H1 (cell line): ENCODE measurements around the gene KCNH1. TPM values are rescaled to one million over a fixed set of nuclear protein-coding genes. Genes with fewer than 3 reads are reported as not detected.

Experiments
- GABPA ChIP-seq: IDR thresholded peaks from 2 replicates; pipeline ENCODE4 v1.6.1; 2011; ENCODE audit warnings: mild to moderate bottlenecking, low read length, moderate library complexity, borderline replicate concordance; ENCODE audit not compliant: insufficient read depth
- KDM1A ChIP-seq: fragments of 200-600, 300-600 bp; sonication (generic); IDR thresholded peaks from 2 replicates; pipeline ENCODE4 v1.7.1; 2016; ENCODE audit warnings: mild to moderate bottlenecking, low read length, borderline replicate concordance
- polyA plus RNA-seq, 7 experiments: library from polyadenylated mRNA; depleted of rRNA in 3 of 7; stranded (reverse) in 5 of 7; unstranded in 2 of 7; fragments of >200 nt in 5 of 7; fragments of 200-250 nt in 2 of 7; gene quantifications; 1 replicate in 5 of 7; 2 replicates in 1 of 7; 4 replicates in 1 of 7; pipeline versions ENCODE4 v1.2.1 to v1.2.3, GENCODE V29; 2011 to 2013; ENCODE audit warnings: missing spikeins in 2 of 7, mixed read lengths in 2 of 7
- total RNA-seq: library from RNA; stranded (reverse); fragmentation: NEBNext Ultra II Directional; extraction: Animal tissue kit (Norgen Biotek cat#: 25700); gene quantifications from 2 replicates; pipeline ENCODE4 v1.2.1, GENCODE V29; 2021

The KCNH1 gene
- total and polyA plus RNA-seq, 2 of the 8 experiments (the other 6 are each of a cell fraction or from before 2014, with no cell fraction given) = 0.27 to 0.34 TPM

- TF ChIP-seq GABPA (no peak), KDM1A (no peak)
- TF ChIP-seq, all 59 proteins: peak for 0
These were observed 441.2 kb downstream of the KCNH1 start (continued) for GRCh38 chr1:210692796-210693195.
